Skin of body (tissue), 2 donors: Measurements from ENCODE around the gene LITAF. TPM values are rescaled to one million over a fixed set of nuclear protein-coding genes. Genes with fewer than 3 reads are reported as not detected.
A peak's percentile ranks its signal among the peaks of the same experiment; 100 is the strongest.
"Not testable (repeated sequence)": the region's sequence is repeated elsewhere in the genome, so short reads cannot be mapped to it uniquely, and the experiment has no call there.

ENCODE experiments used
- DNase-seq: peaks from one replicate; lab custom pipeline; 2025; lab: John Stamatoyannopoulos, UW
- total RNA-seq: library from RNA; depleted of rRNA; stranded (reverse); fragments of >200 nt; gene quantifications from one replicate; pipeline ENCODE4 v1.2.3, GENCODE V29; 2014

LITAF gene
- total RNA-seq, 1 donor from 2014 or later, result 41.3 TPM

DNA sequence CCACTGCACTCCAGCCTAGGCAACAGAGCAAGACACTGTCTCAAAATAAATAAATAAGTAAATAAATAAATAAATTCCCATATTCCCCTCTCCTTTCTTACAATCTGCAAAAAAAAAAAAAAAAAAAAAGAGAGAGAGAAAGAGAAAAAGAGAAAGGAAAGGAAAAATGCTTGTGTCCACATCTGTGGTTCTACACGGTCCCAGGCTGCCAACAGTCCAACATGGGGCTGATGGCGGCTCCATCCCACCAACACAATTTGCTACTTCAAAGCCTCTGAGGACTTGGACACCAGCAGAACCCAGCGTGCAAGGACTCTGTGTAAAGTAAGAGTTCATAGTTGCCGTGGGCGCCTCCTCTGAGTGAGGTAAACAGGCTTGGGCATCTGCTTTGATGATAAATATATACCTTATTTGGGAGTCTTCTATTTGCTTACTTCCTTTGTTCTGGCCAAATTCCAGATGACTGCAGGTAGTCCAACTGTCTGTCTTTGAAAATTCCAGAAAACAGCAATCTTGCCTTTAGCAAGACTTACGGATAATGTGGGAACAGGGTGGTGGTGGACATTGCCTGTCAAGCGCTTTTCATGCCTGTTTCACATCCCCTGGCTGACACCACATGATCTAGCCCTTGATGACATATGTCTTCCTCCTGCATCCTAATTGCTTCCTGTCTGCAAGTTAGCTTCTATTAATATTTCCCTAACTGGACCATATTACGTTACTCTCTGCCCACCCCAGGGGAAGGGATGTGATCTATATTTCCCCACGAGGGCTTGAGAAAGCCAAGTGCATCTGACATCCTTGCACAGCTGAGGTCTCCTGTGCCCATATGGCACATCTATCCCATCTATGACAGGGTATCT lies 10.1 kb downstream of the LITAF start:
- no peak for DNase-seq

- DNase-seq, result no peak
Measured at GRCh38 chr16:11575223-11575589, 11.5 kb downstream of the LITAF start.

DNA sequence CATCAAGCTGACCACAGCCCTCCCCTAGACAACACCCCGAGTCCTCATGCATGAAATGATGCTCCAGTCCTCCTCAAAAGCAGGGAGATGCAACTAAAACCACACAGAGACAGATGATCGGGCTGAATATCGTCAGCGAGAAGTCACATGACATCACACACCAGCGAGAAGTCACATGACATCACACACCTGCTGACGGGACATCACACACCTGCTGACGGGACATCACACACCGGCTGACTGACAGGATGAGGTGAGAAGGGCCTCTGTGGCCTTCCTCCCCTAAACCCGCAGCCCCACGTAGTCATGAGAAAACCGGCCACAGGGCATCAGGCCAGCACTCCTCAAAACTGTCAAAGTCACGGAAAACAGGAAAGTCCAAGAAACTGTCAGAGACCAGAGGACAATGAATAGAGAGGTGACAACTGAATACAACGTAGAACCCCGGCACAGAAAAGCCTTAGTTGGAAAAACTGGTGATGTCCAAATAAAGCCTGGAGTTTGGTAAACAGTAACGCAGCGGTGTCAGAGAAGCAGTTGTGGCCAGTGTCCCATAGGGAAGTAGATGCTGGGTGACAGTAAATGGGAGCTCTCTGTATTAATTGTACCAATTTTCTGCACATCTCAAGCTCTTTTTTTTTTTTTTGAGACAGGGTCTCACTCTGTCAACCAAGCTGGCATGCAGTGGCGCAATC lies 14.3 kb downstream of the LITAF start:
- DNase-seq, result no peak

DNA sequence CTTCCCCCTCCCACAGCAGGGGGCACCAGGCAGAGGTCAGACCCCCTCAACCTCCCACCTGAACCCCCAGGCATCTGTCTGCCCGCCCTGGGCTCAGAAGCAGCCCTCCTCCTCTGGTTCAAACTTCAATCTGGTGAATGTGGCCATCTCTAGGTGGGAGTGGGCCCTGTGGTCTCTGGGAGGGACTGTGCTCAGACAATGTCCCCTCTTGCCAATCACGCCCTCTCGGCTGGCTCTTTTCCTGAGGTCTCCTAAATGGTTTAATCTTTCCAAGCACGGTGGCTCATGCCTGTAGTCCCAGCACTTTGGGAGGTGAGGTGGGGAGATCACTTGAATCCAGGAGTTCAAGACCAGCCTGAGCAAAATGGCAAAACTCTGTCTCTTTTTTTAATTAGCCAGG lies 15.2 kb downstream of the LITAF start:
- DNase-seq, result no peak

DNA sequence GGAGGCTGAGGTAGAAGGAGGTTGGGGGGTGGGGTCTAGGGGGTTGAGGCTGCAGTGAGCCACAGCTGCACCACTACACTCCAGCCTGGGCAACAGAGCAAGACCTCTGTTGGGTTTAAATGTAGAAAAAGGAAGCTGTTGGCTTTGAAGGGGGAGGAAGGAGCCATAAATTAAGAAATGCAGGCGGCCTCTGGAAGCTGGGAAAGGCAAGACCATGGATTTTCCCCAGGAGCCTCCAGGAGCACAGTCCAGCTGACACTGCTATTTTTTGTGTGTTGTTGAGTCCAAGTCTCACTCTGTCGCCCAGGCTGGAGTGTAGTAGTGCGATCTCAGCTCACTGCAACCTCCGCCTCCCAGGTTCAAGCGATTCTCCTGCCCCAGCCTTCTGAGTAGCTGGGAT lies 15.9 kb downstream of the LITAF start:
- no peak for DNase-seq

DNA sequence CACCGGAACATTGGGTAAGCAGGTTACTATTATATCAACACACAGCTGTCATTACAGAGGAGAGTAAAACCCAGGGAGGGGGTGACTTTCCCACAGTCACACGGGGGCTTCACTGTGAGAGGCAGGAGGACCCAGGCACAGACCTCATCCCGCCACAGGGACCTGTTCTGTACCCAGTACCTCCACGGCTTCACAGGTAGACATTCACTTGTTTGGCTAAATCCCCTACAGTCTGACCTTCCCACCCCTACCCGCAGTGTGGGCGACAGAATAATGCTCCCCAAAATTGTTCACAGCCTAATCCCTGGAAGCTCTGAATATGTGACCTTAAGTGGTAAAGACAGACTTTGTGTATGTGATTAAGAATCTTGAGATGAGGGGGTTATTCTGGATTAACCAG lies 16.5 kb downstream of the LITAF start:
- DNase-seq, result no peak

DNA sequence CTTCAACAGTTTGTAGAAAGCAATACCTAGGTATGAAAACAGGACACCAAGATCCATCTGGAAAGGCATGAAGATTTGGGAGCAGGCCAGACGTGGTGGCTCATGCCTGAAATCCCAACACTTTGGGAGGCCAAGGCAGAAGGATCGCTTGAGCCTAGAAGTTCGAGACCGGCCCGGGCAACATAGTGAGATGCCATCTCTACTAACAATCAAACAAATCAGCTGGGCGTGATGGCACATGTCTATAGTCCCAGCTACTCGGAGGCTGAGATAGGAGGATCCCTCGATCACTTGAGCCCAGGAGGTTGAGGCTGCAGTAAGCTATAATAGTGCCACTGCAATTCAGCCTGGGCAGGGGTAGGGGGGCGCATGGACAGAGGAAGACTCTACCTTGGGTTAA lies 20.3 kb downstream of the LITAF start:
- no peak for DNase-seq

DNA sequence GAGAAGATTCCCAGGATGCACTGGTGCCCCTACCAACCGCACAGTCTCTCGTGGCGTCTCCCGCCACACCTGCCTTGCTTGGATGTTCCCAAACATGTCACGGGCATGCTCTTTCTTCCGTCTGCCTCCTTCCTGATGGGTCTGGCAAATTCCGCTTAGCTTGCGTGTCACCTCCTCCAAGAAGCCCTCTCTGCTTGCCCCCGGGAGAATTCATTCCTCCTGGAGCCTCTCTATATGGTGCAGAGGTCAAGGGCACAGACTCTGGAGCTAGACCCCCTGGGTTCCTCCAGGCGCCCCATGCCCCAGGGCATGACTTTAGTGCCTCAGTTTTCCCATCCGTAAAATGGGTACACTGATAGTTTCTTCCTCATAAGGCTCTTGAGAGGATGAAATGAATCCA lies 21.1 kb downstream of the LITAF start:
- DNase-seq, result no peak

DNA sequence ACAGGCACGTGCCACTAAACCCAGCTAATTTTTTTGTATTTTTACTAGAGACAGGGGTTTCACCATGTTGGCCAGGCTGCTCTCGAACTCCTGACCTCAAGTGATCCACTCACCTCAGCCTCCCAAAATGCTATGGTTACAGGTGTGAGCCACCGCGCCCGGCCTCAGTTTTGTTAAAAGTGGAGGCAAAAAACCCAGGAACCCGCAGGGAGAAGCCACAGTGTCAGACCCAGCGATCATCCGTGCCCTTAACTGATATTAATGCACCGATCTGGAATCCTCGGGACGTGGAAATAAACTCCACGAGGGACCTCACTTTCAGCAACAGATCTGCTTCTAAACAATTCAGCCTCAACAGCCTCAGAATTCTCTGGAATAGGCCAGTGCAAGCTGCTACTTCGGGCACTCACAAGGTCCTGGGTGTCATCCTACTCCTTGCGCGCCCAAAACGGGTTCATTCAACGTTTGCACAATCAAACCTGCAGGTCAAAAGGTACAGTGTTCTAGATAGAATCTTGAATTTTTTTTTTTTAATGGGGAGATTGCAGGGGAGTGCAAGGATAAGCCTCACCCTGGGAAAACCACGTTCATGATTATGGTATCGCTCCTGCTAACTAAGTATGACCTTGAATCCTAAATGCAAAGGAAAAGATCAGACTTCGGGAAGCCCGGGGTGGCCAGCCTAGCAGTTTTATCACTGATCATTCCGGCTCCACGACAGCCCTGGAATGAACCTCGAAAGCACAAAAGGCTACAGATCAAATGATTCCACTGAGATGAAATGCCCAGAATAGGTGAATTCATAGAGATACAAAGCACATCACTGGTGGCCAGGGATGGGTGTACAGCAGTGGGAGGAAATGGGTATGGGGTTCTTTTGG lies 22.4 kb downstream of the LITAF start:
- DNase-seq, result no peak

DNA sequence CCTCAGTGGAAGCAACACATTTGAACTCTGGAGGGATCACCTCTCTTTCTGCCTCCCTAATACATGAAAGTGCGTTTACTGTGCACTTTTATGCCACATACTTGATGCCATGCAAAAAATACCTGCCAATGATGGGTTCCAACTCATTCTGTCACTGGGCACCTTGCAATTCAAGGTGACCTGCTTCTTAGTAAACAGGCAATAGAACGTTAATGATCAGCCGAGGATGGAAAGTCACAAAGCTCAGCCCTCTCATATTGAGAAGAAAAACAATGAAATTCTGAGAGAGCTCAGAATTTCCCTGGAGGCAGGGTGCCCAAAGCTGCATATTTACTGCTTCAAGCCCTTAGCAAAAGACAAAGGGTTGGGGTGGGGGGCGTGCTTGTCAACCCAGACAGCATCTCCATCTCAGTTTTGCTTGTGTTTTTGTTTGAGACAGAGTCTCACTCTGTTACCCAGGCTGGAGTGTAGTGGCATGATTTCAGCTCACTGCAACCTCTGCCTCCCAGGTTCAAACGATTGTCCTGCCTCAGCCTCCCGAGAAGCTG lies 23.2 kb downstream of the LITAF start:
- DNase-seq, result no peak

DNA sequence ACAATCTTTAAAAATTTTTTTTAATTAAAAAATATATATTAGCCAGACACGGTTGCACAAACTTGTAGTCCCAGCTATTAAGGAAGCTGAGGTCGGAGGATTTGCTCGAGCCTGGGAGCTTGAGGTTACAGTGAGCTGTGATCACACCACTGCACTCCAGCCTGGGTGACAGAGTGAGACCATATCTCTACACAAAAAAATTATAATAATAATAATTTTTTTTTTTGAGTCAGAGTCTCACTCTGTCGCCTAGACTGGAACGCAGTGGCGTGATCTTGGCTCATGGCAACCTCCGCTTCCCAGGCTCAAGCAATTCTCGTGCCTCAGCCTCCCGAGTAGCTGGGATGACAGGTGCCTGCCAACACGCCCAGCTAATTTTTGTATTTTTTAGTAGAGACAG lies 23.8 kb downstream of the LITAF start:
- DNase-seq, result no peak

GRCh38 chr16:11562411-11562810 lies 24.3 kb downstream of the LITAF start:
- DNase-seq, result no peak

DNA sequence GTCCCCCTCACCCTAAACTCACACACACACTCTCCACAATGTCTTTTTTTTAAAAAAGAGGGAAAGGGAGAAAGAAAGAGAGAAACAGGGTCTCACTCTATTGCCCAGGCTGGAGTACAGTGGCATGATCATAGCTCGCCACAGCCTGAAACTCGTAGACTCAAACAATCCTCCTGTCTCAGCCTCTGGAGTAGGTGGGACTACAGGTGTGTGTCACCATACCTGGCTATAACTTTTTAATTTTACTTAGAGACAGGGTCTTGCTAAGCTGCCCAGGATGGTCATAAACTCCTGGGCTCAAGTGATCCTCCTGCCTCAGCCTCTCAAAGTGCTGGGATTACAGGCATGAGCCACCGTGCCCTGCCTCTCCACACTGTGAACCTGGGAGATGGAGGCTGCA lies 24.9 kb downstream of the LITAF start:
- no peak for DNase-seq

DNA sequence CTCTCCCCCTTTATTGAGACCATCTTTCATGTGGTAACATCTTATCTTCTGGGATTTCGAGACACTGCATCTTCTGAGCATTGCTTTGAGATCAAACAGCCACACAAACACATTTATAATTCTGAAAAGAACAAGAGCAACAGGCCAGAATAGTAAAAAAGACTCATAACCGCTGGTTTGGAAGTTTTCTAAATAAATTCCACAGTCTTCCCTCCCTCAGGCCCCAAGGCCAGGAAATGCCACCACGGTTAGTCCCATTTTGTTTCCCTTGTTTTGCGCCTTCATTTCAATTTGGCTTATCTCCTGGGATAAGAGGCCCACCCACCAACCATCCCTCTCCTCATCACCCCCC lies 25.3 kb downstream of the LITAF start:
- DNase-seq, result no peak

DNA sequence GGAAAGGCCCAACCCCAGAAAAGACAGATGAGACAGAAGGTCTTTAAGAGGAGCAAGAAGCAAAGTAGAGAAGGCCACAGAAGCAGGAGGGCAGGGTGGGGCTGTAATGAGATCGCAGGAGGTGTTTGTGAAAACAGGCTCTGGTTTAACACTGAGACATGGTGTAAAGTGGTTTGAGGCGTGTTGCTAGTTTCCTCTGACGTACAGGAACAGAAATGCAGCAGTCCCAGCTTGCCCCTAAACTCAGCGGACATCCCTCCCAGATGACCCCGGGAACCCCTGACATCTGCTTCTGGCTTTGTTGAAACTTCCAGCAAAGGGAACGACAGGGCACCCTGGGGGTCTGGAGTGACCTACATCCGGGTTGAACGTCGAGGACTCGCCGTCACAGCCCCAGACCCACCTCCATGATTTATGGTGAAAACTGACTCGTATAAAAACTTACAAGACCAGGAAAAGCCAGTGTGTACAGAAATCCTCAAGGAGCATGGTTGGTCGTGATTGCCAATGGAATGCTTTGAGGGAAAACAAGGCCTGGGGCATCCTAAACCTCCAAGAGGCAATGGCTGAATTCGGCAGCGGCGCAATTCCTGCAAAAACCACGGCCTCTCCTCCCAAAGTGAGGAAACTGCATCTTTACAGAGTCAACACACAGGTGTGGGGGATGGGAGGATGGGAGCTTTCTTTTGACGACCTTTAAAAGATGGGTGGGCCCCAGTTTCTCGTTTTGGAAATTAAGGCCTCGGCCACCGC lies 25.8 kb downstream of the LITAF start:
- peak; percentile 25 for DNase-seq

GRCh38 chr16:11558308-11558823 lies 28.4 kb downstream of the LITAF start:
- not testable (repeated sequence) for DNase-seq

DNA sequence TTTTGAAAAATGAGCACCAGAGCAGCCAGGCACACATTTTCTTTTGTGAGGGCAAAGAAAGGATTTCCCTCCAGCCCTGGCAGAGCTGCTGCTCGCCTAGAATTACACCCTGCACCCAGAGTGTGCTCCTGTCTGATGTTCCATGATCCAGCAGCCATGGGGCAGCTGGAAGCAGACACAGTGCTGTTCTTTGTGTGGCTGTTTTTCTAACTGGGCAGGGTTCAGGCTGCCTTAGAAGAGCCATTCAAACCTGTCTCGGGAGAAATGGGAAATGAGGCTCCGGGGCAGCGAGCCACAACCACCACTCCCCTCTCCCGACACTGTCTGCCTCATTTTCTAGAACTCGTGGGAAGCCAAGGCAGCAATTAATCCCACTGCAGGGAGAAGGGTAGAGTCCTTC lies 28.9 kb downstream of the LITAF start:
- DNase-seq, result peak; percentile 13

DNA sequence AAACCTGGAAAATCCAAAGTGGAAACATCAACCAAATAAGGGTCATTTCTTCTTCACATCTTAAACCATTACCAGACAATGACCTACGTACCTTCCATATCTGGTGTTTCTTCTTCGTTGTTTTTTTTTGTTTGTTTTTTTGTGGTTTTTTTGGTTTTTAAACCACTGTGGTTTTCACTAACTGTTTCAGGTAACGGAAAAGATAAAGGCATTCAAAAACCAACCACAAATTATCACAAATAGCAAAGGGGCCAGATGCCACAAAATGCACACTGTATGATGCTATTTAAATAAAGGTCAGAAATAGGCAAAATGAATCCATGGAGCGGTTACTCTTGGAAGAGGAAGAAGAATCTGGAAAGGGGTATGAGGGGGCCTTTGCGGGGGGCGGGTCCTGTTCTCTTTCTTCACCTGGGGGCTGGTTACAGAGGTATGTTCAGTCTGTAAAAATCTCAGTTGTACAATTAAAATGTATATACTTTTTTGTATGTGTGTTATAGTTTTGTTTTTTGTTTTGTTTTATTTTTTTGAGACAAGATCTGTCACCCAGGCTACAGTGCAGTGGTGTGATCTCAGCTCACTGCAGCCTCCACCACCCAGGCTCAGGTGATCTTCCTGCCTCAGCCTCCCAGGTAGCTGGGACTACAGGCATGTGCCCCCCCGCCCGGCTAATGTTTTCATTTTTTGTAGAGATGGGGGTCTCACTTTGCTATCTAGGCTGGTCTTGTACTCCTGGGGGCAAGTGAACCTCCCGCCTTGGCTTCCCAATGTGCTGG lies 29.6 kb downstream of the LITAF start:
- DNase-seq, result no peak

GRCh38 chr16:11556214-11556819 lies 30.4 kb downstream of the LITAF start:
- no peak for DNase-seq

DNA sequence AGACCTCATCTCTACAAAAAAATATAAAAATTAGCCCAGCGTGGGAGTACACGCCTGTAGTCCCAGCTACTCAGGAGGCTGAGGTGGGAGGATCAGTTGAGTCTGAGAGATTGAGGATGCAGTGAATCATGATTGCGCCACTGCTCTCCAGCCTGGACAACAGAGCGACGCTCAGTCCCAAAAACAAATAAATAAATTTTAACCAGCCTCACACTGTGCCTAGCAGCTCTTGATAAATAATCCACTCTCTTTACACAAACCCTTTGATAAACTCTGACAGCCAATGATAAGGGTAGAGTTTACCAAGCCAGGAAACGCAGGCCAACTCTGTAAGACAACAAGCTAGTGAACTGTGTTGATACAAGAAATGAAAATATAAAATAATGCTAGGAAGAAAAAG lies 32.7 kb downstream of the LITAF start:
- DNase-seq, result no peak
